ENCODE data around the gene RAVER2.
A peak's percentile ranks its signal among the peaks of the same experiment; 100 is the strongest.

Gene RAVER2

DNA sequence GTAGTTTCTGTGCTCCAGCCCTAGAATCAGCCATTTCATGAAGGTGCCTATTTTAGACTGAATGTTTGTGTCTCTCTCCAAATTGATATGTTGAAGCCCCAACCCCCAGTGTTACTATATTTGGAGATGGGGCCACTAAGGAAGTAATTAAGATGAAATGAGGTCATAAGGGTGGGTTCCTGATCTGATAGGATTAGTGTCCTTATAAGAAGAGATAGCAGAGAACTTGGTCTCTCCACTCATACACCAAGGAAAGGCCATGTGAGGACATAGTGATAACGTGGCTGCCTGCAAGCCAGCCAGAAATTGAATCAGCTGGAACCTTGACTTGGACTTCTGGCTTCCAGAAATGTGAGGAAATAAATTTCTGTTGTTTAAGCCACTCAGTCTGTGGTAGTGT is 12.3 kb downstream of the RAVER2 start:
- TF ChIP-seq, protein P1, sequence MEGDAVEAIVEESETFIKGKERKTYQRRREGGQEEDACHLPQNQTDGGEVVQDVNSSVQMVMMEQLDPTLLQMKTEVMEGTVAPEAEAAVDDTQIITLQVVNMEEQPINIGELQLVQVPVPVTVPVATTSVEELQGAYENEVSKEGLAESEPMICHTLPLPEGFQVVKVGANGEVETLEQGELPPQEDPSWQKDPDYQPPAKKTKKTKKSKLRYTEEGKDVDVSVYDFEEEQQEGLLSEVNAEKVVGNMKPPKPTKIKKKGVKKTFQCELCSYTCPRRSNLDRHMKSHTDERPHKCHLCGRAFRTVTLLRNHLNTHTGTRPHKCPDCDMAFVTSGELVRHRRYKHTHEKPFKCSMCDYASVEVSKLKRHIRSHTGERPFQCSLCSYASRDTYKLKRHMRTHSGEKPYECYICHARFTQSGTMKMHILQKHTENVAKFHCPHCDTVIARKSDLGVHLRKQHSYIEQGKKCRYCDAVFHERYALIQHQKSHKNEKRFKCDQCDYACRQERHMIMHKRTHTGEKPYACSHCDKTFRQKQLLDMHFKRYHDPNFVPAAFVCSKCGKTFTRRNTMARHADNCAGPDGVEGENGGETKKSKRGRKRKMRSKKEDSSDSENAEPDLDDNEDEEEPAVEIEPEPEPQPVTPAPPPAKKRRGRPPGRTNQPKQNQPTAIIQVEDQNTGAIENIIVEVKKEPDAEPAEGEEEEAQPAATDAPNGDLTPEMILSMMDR (IDR thresholded peaks at IDR 0.05; ENCODE audit: insufficient read depth, low read depth, low read length, missing control alignments) = no peak
- no peak for DNase-seq (ENCODE audit: low read depth)

DNA sequence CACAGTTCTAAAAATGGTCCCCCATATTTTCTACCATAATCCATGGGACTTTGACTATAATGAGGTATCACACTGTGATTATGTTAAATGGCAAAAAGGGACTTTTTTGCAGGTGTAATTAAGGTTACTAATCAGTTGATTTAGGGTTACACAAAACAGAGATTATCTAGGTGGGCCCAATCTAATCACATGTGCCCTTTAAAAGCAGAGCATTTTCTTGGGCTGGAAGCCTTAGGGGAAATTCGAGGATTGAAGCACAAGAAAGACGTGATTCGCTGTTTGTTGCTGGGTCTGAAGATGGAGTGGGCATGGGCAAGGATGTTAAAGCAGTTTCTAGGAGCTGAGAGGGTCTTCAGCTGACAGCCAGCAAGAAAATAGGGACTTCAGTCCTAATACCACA is 13.4 kb downstream of the RAVER2 start:
- no peak for DNase-seq (ENCODE audit: low read depth)
- H3K4me3 ChIP-seq (ENCODE audit: low read length) = no peak overlapping the region
- TF ChIP-seq, protein P1 (IDR thresholded peaks at IDR 0.05; ENCODE audit: insufficient read depth, low read depth, low read length, missing control alignments) = no peak

More for the DNA sequence above, 12.3 kb downstream of the RAVER2 start:
- H3K4me3 ChIP-seq (ENCODE audit: low read length) = no peak overlapping the region

DNA sequence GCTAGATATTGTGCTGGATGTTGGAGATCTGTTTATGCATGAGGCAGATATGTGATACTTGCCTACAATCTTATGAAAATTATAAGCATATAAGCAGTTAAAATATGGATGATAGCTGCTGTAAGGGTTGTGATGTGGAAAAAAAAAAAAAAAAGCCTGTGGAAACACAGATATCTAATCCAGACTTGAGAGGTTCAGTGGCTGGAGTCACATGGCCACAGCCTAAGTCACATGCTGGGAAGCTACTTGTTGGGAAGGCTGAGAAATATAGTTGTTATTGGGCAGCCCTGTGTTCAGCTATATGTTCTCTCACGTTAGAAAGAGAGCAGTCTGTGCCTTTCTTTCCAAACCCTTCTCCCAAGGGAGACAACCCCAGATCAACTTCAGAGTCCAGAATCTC is 15.1 kb downstream of the RAVER2 start:
- H3K4me3 ChIP-seq (ENCODE audit: low read length) = no peak overlapping the region
- TF ChIP-seq, protein P1 (IDR thresholded peaks at IDR 0.05; ENCODE audit: insufficient read depth, low read depth, low read length, missing control alignments) = no peak
- no peak for DNase-seq (ENCODE audit: low read depth)

DNA sequence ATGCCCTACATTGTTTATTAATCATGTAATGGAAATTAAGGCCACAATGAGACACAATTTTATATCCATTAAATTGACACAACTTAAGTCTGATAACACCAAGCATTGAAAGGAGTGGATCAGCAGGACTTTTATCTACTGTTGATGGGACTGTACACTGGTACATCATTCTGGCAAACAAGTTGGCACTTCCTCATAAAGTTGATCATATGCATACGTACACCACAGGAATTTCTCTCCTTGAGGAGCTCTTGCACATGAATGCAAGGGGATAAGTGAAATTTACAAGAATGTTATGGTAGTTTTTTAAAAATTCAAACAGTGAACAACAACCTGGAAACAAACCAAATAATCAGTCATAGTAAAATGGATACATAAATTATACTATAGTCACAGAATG is 20.1 kb downstream of the RAVER2 start:
- no peak for DNase-seq (ENCODE audit: low read depth)
- H3K4me3 ChIP-seq (ENCODE audit: low read length) = no peak overlapping the region
- TF ChIP-seq, protein P1 (IDR thresholded peaks at IDR 0.05; ENCODE audit: insufficient read depth, low read depth, low read length, missing control alignments) = no peak

DNA sequence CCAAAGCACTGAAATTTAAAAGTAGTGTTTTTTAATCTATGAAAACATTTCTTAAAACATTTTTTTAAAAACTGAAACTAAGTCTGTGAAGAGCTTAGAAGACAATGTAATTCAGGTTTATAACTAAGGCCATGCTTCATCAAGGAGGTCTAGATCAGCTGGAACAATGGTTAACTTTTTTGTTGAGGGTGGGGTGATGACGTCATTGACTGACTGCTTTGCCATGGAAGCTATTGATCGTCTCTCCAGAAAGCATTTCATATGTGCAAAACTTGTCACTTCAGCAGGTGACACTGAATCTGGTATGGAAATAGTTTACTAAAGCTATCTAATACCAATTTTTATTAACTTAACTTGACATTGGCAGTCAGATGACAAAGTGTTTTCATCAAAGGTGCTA is 21.0 kb downstream of the RAVER2 start:
- no peak overlapping the region for H3K4me3 ChIP-seq (ENCODE audit: low read length)
- TF ChIP-seq, protein P1 (IDR thresholded peaks at IDR 0.05; ENCODE audit: insufficient read depth, low read depth, low read length, missing control alignments) = no peak
- DNase-seq (ENCODE audit: low read depth) = no peak

DNA sequence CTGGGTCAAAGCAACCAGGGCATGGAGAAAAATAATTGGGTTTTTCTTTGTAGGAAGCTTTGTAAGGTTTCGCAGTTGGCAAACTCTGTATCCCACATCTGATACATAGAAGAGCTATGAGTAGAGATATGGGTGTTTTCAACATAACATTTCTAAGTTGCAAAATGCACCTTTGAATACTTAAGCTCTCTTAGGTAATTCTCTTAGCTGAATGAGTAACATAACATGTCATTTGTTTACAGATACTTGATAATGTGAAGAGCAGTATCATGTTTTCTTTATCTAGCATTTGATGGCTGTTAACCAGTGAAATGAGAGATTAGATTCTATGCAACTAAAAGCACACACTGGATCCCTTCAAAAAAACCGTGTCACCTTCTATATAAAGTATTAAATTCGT is 21.6 kb downstream of the RAVER2 start:
- no peak overlapping the region for H3K4me3 ChIP-seq (ENCODE audit: low read length)
- TF ChIP-seq, protein P1 (IDR thresholded peaks at IDR 0.05; ENCODE audit: insufficient read depth, low read depth, low read length, missing control alignments) = no peak
- peak; percentile 76 for DNase-seq (ENCODE audit: low read depth)

DNA sequence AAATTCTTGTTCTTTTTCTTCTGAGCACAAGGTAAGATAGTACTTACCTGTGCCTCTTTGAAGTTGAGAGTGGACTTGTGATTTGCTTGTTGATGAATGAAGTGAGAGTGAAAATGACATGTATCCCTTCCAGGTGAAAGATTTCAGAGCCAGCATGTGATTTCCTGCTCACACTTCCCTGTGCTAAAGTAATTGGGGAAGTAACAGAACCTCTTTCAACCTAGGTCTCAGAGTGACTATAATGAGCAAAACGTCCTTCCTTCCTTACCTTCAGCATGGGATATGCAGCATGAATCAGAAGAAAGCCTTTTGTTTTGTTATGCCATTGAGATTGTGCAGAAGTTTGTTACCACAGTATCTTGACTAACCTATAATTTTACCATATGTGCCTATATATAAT is 24.6 kb downstream of the RAVER2 start:
- H3K4me3 ChIP-seq (ENCODE audit: low read length) = no peak overlapping the region
- DNase-seq (ENCODE audit: low read depth) = no peak
- TF ChIP-seq, protein P1 (IDR thresholded peaks at IDR 0.05; ENCODE audit: insufficient read depth, low read depth, low read length, missing control alignments) = no peak
